Upper lobe of left lung (tissue), 4 donors: Measurements from ENCODE around the gene EHD2.

Source experiments
- EP300 ChIP-seq, 4 donors: sonication (generic); formaldehyde crosslinking; IDR thresholded peaks; one replicate each; pipeline ENCODE4 v1.5.1; 2017; ENCODE audit warnings: antibody characterized with exemption in 4 of 4, control low read depth in 2 of 4
- POLR2A ChIP-seq, 4 donors: fragments of 450-650 bp; IDR thresholded peaks; one replicate each; pipeline ENCODE4 v1.5.1; 2016 to 2017; ENCODE audit warnings: antibody characterized with exemption in 4 of 4, mild to moderate bottlenecking in 2 of 4
- POLR2AphosphoS5 ChIP-seq, 2 donors: sonication (generic); formaldehyde crosslinking; IDR thresholded peaks; one replicate each; pipeline ENCODE4 v1.5.1; 2017; ENCODE audit warnings: antibody characterized with exemption in 2 of 2
- TF ChIP-seq, protein P1 (sequence below), 6 experiments: fragments of 450-650 bp in 4 of 6; fragments of 200-600 bp in 2 of 6; sonication (generic) in 2 of 6; IDR thresholded peaks; one replicate each; pipeline ENCODE4 v1.5.1; 2016 to 2019; ENCODE audit warnings: antibody characterized with exemption in 6 of 6

DNA sequence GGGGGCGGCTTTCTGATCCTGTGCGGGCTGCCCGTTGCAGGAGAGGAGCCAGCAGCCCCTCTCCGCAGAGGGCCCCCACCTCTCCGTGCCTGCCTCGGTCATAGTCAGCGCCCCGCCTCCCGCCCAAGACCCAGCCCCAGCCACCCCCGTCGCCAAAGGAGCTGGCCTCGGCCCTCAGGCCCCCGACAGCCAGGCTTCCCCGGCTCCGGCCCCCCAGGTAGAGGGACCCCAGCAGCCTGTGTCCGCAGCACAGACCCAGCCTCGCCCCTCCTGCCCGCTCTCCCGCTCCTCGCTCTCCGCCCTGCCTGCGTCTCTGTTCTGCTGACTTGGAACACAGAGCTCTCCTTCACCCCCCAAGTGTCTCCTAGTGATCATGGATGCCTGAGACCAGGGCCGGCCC lies 31.3 kb upstream of the EHD2 start:
- TF ChIP-seq, protein P1, sequence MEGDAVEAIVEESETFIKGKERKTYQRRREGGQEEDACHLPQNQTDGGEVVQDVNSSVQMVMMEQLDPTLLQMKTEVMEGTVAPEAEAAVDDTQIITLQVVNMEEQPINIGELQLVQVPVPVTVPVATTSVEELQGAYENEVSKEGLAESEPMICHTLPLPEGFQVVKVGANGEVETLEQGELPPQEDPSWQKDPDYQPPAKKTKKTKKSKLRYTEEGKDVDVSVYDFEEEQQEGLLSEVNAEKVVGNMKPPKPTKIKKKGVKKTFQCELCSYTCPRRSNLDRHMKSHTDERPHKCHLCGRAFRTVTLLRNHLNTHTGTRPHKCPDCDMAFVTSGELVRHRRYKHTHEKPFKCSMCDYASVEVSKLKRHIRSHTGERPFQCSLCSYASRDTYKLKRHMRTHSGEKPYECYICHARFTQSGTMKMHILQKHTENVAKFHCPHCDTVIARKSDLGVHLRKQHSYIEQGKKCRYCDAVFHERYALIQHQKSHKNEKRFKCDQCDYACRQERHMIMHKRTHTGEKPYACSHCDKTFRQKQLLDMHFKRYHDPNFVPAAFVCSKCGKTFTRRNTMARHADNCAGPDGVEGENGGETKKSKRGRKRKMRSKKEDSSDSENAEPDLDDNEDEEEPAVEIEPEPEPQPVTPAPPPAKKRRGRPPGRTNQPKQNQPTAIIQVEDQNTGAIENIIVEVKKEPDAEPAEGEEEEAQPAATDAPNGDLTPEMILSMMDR (IDR thresholded peaks at IDR 0.05), result no peak
- TF ChIP-seq POLR2A (IDR thresholded peaks at IDR 0.05), result no peak
- no peak for TF ChIP-seq POLR2AphosphoS5 (IDR thresholded peaks at IDR 0.05)
- TF ChIP-seq EP300 (IDR thresholded peaks at IDR 0.05), result no peak
